ENCODE data around the gene EGLN3. TPM values are rescaled to one million over a fixed set of nuclear protein-coding genes. Genes with fewer than 3 reads are reported as not detected.

Gene EGLN3
- polyA plus RNA-seq, 1 donor from 2014 or later, result not detected

DNA sequence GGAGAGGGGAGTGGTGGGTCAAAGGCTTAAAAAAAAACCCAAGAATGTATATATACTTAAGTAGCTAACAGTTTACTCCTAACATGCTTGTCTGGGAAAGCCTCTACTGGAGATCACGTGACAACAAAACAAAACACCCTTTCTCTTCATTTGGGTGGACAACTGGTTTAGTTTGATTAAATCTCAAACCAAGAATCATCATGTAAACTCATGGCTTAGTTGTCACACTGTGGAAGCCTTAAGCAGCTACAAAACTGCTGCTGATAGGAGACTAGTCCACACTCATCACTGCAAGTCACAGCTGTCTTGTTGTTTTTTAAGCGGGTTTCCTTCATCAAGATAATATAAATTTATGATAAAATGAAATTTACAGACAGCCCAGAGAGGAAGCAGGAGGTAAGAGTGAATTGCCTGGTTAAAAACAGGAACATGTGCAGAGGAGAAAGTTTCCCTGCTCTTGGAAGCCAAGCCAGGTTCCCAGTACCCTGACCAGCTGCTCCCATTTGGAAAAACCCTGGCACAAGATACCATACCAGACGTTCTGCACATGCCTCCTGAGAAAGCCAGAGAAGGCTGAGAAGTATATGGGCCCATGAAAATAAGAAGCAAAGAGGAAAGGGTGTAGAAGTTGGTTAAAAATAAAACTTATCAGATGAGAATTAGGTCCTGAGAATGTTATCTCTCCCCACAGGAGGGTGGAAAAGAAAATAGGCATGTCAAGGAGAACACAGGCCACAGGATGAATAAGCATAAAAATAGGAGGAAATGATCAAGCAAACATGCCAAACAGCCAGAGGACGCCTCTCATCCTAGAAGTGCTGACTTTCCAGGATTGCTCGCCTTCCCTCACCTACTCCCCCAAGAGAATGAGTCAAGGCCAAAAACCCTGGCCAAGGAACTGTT, 34.0 kb downstream of the EGLN3 start:
- no peak overlapping the region for H3K9ac ChIP-seq (ENCODE audit: low read length)
- no peaks in the 10 kb centered on the region for H3K79me2 ChIP-seq (replicated peaks; ENCODE audit: insufficient read depth, low read length)
- no peaks in the 10 kb centered on the region for H3K36me3 ChIP-seq (ENCODE audit: insufficient read depth, low read length)
- no peak overlapping the region for H3K4me3 ChIP-seq (ENCODE audit: low read length)
- TF ChIP-seq, protein P1, sequence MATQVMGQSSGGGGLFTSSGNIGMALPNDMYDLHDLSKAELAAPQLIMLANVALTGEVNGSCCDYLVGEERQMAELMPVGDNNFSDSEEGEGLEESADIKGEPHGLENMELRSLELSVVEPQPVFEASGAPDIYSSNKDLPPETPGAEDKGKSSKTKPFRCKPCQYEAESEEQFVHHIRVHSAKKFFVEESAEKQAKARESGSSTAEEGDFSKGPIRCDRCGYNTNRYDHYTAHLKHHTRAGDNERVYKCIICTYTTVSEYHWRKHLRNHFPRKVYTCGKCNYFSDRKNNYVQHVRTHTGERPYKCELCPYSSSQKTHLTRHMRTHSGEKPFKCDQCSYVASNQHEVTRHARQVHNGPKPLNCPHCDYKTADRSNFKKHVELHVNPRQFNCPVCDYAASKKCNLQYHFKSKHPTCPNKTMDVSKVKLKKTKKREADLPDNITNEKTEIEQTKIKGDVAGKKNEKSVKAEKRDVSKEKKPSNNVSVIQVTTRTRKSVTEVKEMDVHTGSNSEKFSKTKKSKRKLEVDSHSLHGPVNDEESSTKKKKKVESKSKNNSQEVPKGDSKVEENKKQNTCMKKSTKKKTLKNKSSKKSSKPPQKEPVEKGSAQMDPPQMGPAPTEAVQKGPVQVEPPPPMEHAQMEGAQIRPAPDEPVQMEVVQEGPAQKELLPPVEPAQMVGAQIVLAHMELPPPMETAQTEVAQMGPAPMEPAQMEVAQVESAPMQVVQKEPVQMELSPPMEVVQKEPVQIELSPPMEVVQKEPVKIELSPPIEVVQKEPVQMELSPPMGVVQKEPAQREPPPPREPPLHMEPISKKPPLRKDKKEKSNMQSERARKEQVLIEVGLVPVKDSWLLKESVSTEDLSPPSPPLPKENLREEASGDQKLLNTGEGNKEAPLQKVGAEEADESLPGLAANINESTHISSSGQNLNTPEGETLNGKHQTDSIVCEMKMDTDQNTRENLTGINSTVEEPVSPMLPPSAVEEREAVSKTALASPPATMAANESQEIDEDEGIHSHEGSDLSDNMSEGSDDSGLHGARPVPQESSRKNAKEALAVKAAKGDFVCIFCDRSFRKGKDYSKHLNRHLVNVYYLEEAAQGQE (IDR thresholded peaks at IDR 0.05; ENCODE audit: borderline replicate concordance), result no peak
- TF ChIP-seq EP300 (conservative IDR thresholded peaks at IDR 0.05; ENCODE audit: poor library complexity, severe bottlenecking) (no peak), MXI1 (conservative IDR thresholded peaks at IDR 0.05; ENCODE audit: poor library complexity, severe bottlenecking) (no peak), POLR2AphosphoS5 (IDR thresholded peaks at IDR 0.05) (no peak), EZH2 (IDR thresholded peaks at IDR 0.05; ENCODE audit: borderline replicate concordance, insufficient read depth, low read length, poor library complexity, severe bottlenecking) (no peak), SMC3 (conservative IDR thresholded peaks at IDR 0.05; ENCODE audit: poor library complexity) (no peak), RAD21 (conservative IDR thresholded peaks at IDR 0.05) (no peak)
- no peak overlapping the region for H2AFZ ChIP-seq (ENCODE audit: low read depth, low read length)
- no peaks in the 10 kb centered on the region for H3F3A ChIP-seq (ENCODE audit: insufficient read depth, low read length, poor library complexity, severe bottlenecking)
- no peak overlapping the region for H3K27ac ChIP-seq (ENCODE audit: low read length)
- no peaks in the 10 kb centered on the region for H3K9me3 ChIP-seq (ENCODE audit: low read length)
- H3K9me2 ChIP-seq (ENCODE audit: insufficient read depth, low read length), result no peaks in the 10 kb centered on the region
- no peaks in the 10 kb centered on the region for H4K20me1 ChIP-seq (ENCODE audit: insufficient read depth)
- no peaks in the 10 kb centered on the region for H3K27me3 ChIP-seq (ENCODE audit: insufficient read depth, low read depth, low read length)
- no peak overlapping the region for H3K4me2 ChIP-seq (ENCODE audit: low read length)

- no peaks in the 10 kb centered on the region for H3K9me3 ChIP-seq (ENCODE audit: low read length)
- no peaks in the 10 kb centered on the region for H3K79me2 ChIP-seq (replicated peaks; ENCODE audit: insufficient read depth, low read length)
- no peaks in the 10 kb centered on the region for H3K9me2 ChIP-seq (ENCODE audit: insufficient read depth, low read length)
- H3K4me2 ChIP-seq (ENCODE audit: low read length), result no peak overlapping the region
- H2AFZ ChIP-seq (ENCODE audit: low read depth, low read length), result no peak overlapping the region
- H3K9ac ChIP-seq (ENCODE audit: low read length), result no peak overlapping the region
- no peak overlapping the region for H3K4me3 ChIP-seq (ENCODE audit: low read length)
- H3K36me3 ChIP-seq (ENCODE audit: insufficient read depth, low read length), result no peaks in the 10 kb centered on the region
- H3K27ac ChIP-seq (ENCODE audit: low read length), result no peak overlapping the region
- TF ChIP-seq EP300 (conservative IDR thresholded peaks at IDR 0.05; ENCODE audit: poor library complexity, severe bottlenecking) (no peak), MXI1 (conservative IDR thresholded peaks at IDR 0.05; ENCODE audit: poor library complexity, severe bottlenecking) (no peak), EZH2 (IDR thresholded peaks at IDR 0.05; ENCODE audit: borderline replicate concordance, insufficient read depth, low read length, poor library complexity, severe bottlenecking) (no peak), POLR2AphosphoS5 (IDR thresholded peaks at IDR 0.05) (no peak), RAD21 (conservative IDR thresholded peaks at IDR 0.05) (no peak), TAF1 (IDR thresholded peaks at IDR 0.05; ENCODE audit: low read depth) (no peak), SMC3 (conservative IDR thresholded peaks at IDR 0.05; ENCODE audit: poor library complexity) (no peak)
- TF ChIP-seq, protein P1 (IDR thresholded peaks at IDR 0.05; ENCODE audit: borderline replicate concordance), result no peak
- TF ChIP-seq, protein P2, sequence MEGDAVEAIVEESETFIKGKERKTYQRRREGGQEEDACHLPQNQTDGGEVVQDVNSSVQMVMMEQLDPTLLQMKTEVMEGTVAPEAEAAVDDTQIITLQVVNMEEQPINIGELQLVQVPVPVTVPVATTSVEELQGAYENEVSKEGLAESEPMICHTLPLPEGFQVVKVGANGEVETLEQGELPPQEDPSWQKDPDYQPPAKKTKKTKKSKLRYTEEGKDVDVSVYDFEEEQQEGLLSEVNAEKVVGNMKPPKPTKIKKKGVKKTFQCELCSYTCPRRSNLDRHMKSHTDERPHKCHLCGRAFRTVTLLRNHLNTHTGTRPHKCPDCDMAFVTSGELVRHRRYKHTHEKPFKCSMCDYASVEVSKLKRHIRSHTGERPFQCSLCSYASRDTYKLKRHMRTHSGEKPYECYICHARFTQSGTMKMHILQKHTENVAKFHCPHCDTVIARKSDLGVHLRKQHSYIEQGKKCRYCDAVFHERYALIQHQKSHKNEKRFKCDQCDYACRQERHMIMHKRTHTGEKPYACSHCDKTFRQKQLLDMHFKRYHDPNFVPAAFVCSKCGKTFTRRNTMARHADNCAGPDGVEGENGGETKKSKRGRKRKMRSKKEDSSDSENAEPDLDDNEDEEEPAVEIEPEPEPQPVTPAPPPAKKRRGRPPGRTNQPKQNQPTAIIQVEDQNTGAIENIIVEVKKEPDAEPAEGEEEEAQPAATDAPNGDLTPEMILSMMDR (IDR thresholded peaks at IDR 0.05; ENCODE audit: poor library complexity, severe bottlenecking), result no peak
- no peaks in the 10 kb centered on the region for H4K20me1 ChIP-seq (ENCODE audit: insufficient read depth)
- H3K27me3 ChIP-seq (ENCODE audit: insufficient read depth, low read depth, low read length), result no peaks in the 10 kb centered on the region
- no peaks in the 10 kb centered on the region for H3F3A ChIP-seq (ENCODE audit: insufficient read depth, low read length, poor library complexity, severe bottlenecking)
These were observed 35.2 kb downstream of the EGLN3 start for GRCh38 chr14:33915682-33916081.

All from neural cell (in vitro differentiated cells).